Astrocyte (in vitro differentiated cells and primary cell): ENCODE data around the gene TYK2.

Experiments used
- EZH2 ChIP-seq: IDR thresholded peaks from 2 replicates; pipeline ENCODE4 v1.6.1; 2012; ENCODE audit warnings: mild to moderate bottlenecking, low read length, inconsistent platforms; ENCODE audit not compliant: insufficient read depth
- TF ChIP-seq, protein P1 (sequence below): IDR thresholded peaks from 2 replicates; pipeline ENCODE4 v1.5.1; 2011; ENCODE audit warnings: low read depth, mild to moderate bottlenecking, inconsistent platforms, low read length, moderate library complexity; ENCODE audit not compliant: insufficient read depth

DNA sequence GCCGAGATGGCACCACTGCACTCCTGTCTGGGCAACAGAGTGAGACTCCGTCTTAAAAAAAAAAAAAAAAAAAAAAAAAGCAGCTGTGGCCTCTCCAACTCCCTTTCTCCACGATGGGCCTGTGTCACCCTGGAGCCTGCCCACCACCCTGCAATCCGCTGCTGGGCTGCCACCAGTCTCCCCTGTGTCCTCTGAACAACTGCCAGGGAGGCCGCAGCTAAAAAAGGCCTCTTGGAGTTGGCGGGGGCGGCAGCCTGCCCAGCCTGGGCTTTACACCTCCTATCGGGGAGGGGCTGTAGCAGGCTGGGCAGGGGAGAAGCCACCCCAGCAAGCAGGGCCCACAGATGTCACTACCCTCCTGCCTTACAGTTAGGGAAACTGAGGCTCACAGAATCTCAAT is 19.5 kb upstream of the TYK2 start:
- no peak for TF ChIP-seq EZH2
- TF ChIP-seq, protein P1, sequence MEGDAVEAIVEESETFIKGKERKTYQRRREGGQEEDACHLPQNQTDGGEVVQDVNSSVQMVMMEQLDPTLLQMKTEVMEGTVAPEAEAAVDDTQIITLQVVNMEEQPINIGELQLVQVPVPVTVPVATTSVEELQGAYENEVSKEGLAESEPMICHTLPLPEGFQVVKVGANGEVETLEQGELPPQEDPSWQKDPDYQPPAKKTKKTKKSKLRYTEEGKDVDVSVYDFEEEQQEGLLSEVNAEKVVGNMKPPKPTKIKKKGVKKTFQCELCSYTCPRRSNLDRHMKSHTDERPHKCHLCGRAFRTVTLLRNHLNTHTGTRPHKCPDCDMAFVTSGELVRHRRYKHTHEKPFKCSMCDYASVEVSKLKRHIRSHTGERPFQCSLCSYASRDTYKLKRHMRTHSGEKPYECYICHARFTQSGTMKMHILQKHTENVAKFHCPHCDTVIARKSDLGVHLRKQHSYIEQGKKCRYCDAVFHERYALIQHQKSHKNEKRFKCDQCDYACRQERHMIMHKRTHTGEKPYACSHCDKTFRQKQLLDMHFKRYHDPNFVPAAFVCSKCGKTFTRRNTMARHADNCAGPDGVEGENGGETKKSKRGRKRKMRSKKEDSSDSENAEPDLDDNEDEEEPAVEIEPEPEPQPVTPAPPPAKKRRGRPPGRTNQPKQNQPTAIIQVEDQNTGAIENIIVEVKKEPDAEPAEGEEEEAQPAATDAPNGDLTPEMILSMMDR = no peak
